Neural crest cell (in vitro differentiated cells): Measurements from ENCODE around the gene PPP1R13B. TPM values are rescaled to one million over a fixed set of nuclear protein-coding genes. Genes with fewer than 3 reads are reported as not detected.

Experiments used
- DNase-seq: peaks from one replicate; pipeline ENCODE4 v3.0.0; 2021; ENCODE audit warnings: low read depth, mixed read lengths, low spot score
- H3K27ac Mint-ChIP-seq: one replicate; pipeline ENCODE4 v1.8.0; 2021; ENCODE audit warnings: mild to moderate bottlenecking, mixed read lengths; ENCODE audit not compliant: unreplicated experiment
- H3K27me3 Mint-ChIP-seq: 2 replicates; pipeline ENCODE4 v1.8.0; 2021; ENCODE audit warnings: low read depth, mild to moderate bottlenecking, mixed read lengths
- H3K36me3 Mint-ChIP-seq: 2 replicates; pipeline ENCODE4 v1.8.0; 2021; ENCODE audit warnings: low read depth, mild to moderate bottlenecking, mixed read lengths
- H3K4me1 Mint-ChIP-seq: 2 replicates; pipeline ENCODE4 v1.8.0; 2021; ENCODE audit warnings: mixed read lengths
- H3K4me3 Mint-ChIP-seq: one replicate; pipeline ENCODE4 v1.8.0; 2021; ENCODE audit warnings: mild to moderate bottlenecking, mixed read lengths
- H3K9me3 Mint-ChIP-seq: 2 replicates; pipeline ENCODE4 v1.8.0; 2021; ENCODE audit warnings: mixed read lengths
- total RNA-seq: library from RNA; stranded (reverse); gene quantifications from 2 replicates; pipeline ENCODE4 v1.2.1, GENCODE V29; 2021
- TF ChIP-seq, protein P1 (sequence below): fragments of 200-600 bp; sonication (generic); conservative IDR thresholded peaks from 2 replicates; pipeline ENCODE4 v1.5.0; 2021; ENCODE audit warnings: antibody characterized with exemption, mild to moderate bottlenecking

PPP1R13B gene
- total RNA-seq, 1 donor from 2014 or later = 6.8 TPM

DNA sequence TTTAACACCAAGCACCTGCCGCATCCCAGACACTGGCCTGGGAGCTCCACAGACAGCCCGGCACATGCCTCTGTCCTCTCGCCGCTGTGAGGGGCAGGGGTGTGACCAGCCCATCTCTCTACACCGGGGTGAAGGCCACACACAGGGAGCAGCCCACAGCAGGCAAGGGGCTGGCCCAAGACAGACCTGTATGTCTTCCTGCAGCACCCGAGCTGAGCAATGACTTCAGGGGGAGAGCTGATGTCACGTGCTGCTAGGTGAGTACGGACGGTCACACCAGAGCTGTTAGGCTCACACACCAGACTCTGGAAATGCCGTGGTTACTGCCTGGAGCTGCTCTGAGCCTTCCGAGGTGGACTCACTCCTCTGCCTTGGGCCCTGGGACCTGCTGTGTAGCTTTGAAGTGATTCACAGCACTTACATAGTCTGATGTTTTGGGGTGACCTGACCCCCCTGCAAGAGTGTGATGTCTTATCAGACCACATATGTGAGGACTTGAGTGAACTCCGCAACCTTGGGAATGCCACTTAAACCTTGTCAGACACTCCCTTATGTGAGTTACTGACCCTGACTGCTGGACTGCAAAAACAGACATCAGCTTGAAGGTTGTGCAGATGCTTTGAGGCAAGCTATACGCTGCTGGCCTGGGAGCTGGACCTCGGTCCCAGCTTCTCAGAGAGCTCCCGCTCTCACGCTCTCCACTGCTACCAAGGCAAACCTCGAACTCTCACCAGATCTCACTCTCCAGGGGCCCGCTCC lies 133.9 kb downstream of the PPP1R13B start:
- TF ChIP-seq, protein P1, sequence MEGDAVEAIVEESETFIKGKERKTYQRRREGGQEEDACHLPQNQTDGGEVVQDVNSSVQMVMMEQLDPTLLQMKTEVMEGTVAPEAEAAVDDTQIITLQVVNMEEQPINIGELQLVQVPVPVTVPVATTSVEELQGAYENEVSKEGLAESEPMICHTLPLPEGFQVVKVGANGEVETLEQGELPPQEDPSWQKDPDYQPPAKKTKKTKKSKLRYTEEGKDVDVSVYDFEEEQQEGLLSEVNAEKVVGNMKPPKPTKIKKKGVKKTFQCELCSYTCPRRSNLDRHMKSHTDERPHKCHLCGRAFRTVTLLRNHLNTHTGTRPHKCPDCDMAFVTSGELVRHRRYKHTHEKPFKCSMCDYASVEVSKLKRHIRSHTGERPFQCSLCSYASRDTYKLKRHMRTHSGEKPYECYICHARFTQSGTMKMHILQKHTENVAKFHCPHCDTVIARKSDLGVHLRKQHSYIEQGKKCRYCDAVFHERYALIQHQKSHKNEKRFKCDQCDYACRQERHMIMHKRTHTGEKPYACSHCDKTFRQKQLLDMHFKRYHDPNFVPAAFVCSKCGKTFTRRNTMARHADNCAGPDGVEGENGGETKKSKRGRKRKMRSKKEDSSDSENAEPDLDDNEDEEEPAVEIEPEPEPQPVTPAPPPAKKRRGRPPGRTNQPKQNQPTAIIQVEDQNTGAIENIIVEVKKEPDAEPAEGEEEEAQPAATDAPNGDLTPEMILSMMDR = no peak
- no peak overlapping the region for H3K27ac Mint-ChIP-seq
- H3K9me3 Mint-ChIP-seq = no peaks in the 10 kb centered on the region
- H3K4me3 Mint-ChIP-seq = peak overlapping the region; percentile 96
- peaks cover 14% of the 10 kb centered on the region for H3K27me3 Mint-ChIP-seq
- peaks cover 47% of the 10 kb centered on the region for H3K4me1 Mint-ChIP-seq
- peaks cover 15% of the 10 kb centered on the region for H3K36me3 Mint-ChIP-seq
- DNase-seq = no peak

DNA sequence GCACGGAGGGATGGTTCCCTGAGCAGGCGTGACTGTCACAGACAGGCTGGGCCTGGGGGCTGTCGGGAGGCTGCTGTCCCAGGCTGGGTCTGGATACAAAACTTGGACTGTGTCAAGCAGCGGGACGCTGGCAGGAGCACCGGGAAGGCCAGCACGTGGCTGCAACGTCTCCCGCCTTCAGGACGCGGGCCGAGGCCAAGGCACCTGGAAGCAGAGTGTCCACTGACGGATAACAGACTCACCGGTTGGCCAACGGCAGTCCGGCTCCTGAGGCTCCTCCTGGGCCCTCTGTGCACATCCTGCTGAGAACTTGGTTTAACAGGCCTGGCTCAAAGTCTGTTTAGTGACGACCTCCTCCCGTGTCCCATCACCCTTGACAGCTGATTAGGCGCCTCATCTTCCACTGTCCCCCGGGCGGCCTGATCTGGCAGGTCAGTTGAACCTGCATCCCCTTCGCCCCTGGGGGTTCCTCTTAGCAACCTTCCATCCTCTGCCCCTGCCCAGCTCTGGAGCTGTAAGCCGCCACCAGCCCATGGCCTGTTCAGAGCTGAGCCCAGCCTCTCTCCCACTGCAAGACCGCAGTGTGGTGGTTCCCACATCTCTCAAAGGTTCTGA lies 134.6 kb downstream of the PPP1R13B start:
- Mint-ChIP-seq H3K9me3 (no peaks in the 10 kb centered on the region), H3K4me1 (peaks cover 40% of the 10 kb centered on the region), H3K27ac (peak overlapping the region; percentile 85), H3K36me3 (peaks cover 16% of the 10 kb centered on the region), H3K4me3 (peak overlapping the region; percentile 76), H3K27me3 (peaks cover 16% of the 10 kb centered on the region)
- TF ChIP-seq, protein P1 = no peak
- no peak for DNase-seq

DNA sequence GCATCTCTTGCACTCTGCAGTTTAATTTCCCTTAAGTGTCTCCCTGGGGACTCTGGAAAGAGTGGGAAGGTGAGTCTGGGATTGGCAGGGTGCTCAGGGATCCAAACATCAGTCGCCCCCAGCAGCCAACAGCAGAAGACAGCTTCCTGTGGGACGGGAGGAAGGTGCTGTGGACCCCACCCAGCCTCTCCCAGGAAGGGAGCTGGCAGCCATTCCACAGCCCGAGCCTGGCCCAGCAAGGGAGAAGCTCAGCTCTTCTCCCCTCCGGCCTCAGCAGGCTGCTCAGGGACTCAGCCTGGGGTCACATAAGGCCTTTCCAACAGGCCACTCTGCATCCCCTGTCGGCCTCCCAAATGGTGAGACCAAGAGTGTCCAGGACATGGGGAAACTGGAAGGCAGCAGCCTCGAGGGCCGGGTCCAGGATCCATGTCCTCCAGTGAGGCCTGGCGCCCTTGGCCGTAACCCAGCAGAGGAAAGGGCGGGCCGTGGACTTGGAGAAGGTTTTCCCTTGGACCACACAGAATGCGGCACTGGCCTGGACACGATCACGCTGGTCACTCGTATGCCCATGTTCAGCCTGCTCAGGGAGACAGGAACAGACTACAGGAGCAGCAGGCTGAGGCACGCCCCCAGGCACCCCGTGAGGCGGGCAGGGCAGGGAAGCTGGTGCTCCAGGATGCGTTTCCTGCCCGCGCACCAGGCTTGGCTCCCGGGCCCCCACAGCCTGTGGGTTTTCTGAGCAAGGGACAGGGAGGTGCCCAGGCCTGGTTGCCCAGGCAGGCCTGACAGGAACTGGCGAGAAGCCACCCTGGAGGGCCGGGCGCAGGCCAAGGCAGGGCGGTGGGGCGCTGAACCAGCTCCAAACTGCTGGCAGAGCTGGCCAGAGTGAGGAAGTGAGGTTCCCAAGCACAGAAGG lies 135.6 kb downstream of the PPP1R13B start:
- no peak for DNase-seq
- Mint-ChIP-seq H3K36me3 (peaks cover 16% of the 10 kb centered on the region), H3K4me3 (peak overlapping the region; percentile 76), H3K4me1 (peaks cover 30% of the 10 kb centered on the region), H3K27ac (no peak overlapping the region), H3K9me3 (no peaks in the 10 kb centered on the region), H3K27me3 (peaks cover 16% of the 10 kb centered on the region)
- TF ChIP-seq, protein P1 = no peak

DNA sequence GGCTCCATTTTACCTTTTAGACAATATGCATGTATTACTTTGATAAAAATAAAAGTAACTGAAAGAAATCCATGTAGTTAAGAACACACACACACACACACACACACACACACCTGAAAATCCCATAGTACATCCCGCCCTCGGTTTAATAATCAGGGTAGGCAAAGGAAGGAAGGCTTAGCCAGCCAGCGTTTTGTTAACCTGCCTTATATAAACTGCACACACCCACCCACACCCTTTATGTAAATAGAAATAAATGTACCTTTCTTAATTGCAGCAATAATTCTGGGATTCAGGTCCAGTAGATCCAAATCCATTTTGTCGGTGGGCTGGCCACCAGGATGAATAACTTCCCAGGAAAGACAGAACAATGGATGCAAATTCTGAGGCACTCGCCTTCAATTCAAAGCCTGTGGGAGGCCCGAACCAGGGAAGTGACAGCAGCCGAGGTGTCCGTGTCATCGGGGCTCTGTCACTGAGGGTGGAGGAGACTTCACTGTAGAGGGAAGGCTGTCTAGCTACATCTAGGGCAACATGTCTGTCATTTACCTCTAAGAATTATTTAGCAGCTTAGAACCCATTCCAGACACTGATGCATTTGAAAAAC lies 136.5 kb downstream of the PPP1R13B start:
- peaks cover 16% of the 10 kb centered on the region for H3K36me3 Mint-ChIP-seq
- H3K9me3 Mint-ChIP-seq = no peaks in the 10 kb centered on the region
- H3K4me1 Mint-ChIP-seq = peaks cover 27% of the 10 kb centered on the region
- TF ChIP-seq, protein P1 = no peak
- no peak for DNase-seq
- peak overlapping the region; percentile 65 for H3K4me3 Mint-ChIP-seq
- no peak overlapping the region for H3K27ac Mint-ChIP-seq
- peaks cover 16% of the 10 kb centered on the region for H3K27me3 Mint-ChIP-seq

DNA sequence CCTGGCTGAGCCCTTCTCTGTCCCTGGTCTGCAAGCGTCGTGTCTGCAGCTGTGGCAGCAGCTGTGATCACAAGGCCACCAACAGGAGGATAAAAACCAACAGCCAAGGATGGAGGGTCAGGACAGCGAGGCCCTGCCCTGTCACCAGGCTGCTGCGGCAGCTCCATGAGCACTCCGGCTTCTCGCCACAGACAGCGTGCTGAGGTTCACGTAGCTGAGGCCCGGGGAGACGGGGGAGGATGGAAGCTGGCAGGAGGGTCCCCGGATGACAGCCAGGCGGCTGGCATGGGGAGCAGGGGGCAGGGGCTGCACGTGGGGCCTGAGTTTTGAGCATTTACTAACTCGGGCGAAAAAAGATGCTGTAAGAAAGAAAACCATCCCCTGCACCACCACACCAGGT lies 137.6 kb downstream of the PPP1R13B start:
- Mint-ChIP-seq H3K4me3 (peak overlapping the region; percentile 77), H3K4me1 (peaks cover 28% of the 10 kb centered on the region), H3K36me3 (peaks cover 16% of the 10 kb centered on the region), H3K9me3 (no peaks in the 10 kb centered on the region), H3K27me3 (peaks cover 12% of the 10 kb centered on the region), H3K27ac (no peak overlapping the region)
- TF ChIP-seq, protein P1 = no peak
- DNase-seq = no peak
